ENCODE data around the gene EBF4. TPM values are rescaled to one million over a fixed set of nuclear protein-coding genes. Genes with fewer than 3 reads are reported as not detected.

EBF4 gene
- total RNA-seq, 2 experiments from 2014 or later = 1.5 to 4.4 TPM

DNA sequence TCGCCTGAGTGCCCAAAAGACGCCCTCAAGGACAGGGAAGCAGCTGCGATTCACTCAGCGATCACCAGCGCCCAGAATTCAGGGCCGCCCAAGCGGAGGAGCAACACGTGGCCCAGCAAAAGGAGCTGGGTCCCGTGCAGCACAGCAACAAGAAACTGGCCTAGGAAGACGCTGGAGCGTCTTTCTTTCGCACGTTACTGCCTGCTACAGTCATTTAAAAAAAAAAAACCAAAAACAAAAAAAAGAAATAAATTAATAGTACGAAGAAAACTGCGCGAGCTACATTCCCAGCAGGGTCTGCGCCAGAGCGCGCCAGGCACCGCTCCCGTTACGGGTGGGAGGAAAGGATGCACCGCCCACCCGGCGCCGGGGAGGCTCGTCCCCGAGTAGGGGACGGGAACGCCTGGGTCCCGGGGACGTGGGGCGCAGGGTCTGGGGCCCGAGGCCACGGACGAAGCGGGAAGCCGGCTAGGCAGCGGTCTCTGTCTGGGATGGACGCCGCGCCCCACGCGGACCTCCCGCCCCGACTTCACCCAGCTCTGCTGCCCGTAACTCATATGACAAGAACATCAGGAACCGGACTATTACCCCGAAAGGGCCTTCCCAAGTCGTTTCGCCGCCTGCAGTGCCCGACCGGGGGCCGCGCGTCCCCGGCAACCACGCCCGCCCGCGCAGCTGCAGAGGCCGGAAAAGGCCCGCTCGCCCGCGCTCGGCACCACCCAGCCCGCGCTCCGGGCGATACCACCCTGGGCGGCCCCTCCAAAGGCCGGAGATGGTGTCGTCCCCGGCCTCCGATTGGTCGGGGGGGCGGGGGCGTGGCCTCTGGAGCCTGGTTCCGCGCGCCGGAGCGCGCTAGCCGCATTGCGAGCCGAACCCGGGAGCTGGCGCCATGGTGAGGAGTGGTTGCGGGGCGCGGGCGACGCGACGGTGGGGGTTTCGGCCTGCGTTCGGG is 40.5 kb upstream of the EBF4 start, which contains the start of gene NOP56:
NOP56 (plus strand) TSS at position 861 of the 952 bp plus-strand sequence; CDS start at position 890, 29 bp downstream.
- ChIA-PET CTCF (ENCODE audit: unreplicated experiment) (no interaction called here), POLR2A (interaction anchor here (0.6 to 3.6 kb wide), 9 partner anchors 11 to 222 kb away, joined by 3 to 24 read pairs (median 5); partner anchors contain the start of genes IDH3B and SNRPB)
- Histone ChIP-seq H3K36me3 (ENCODE audit: insufficient read depth, low read length) (peaks cover 44% of the 10 kb centered on the region), H3K4me3 (ENCODE audit: low read depth, low read length, poor library complexity, severe bottlenecking) (peak within 1 kb of the TSS; percentile 93), H3K9me2 (ENCODE audit: insufficient read depth, low read length) (no peaks in the 10 kb centered on the region), H3K79me2 (ENCODE audit: insufficient read depth, low read depth, low read length) (peaks cover 45% of the 10 kb centered on the region), H3K27ac (ENCODE audit: low read depth, low read length, poor library complexity, severe bottlenecking) (peak within 1 kb of the TSS; percentile 88), H3K4me2 (ENCODE audit: low read length) (peak within 1 kb of the TSS; percentile 98), H2AFZ (ENCODE audit: low read length) (peak within 1 kb of the TSS; percentile 65), H4K20me1 (ENCODE audit: insufficient read depth, low read length) (peaks cover 36% of the 10 kb centered on the region), H3K9me3 (ENCODE audit: low read length) (no peaks in the 10 kb centered on the region), H3K4me1 (ENCODE audit: insufficient read depth, low read length, poor library complexity, severe bottlenecking) (peaks cover 27% of the 10 kb centered on the region)
- peak; percentile 94 for DNase-seq (ENCODE audit: low spot score)
- BruUV-seq (replicated peaks) = TSS peak; percentile 86
- intact Hi-C loops (cut with micrococcal nuclease; ENCODE audit: unreplicated experiment) = loop anchor here (1.0 to 10.0 kb wide), 5 partner anchors 182 to 1810 kb away; partner anchors contain the start of genes DDRGK1, ITPA, PTPRA and SNRPB
- TF ChIP-seq, protein P1, sequence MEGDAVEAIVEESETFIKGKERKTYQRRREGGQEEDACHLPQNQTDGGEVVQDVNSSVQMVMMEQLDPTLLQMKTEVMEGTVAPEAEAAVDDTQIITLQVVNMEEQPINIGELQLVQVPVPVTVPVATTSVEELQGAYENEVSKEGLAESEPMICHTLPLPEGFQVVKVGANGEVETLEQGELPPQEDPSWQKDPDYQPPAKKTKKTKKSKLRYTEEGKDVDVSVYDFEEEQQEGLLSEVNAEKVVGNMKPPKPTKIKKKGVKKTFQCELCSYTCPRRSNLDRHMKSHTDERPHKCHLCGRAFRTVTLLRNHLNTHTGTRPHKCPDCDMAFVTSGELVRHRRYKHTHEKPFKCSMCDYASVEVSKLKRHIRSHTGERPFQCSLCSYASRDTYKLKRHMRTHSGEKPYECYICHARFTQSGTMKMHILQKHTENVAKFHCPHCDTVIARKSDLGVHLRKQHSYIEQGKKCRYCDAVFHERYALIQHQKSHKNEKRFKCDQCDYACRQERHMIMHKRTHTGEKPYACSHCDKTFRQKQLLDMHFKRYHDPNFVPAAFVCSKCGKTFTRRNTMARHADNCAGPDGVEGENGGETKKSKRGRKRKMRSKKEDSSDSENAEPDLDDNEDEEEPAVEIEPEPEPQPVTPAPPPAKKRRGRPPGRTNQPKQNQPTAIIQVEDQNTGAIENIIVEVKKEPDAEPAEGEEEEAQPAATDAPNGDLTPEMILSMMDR (conservative IDR thresholded peaks at IDR 0.05; ENCODE audit: low read length) = no peak
- no peak for TF ChIP-seq EZH2phosphoT487 (IDR thresholded peaks at IDR 0.05; ENCODE audit: borderline replicate concordance, low read depth, low read length)

DNA sequence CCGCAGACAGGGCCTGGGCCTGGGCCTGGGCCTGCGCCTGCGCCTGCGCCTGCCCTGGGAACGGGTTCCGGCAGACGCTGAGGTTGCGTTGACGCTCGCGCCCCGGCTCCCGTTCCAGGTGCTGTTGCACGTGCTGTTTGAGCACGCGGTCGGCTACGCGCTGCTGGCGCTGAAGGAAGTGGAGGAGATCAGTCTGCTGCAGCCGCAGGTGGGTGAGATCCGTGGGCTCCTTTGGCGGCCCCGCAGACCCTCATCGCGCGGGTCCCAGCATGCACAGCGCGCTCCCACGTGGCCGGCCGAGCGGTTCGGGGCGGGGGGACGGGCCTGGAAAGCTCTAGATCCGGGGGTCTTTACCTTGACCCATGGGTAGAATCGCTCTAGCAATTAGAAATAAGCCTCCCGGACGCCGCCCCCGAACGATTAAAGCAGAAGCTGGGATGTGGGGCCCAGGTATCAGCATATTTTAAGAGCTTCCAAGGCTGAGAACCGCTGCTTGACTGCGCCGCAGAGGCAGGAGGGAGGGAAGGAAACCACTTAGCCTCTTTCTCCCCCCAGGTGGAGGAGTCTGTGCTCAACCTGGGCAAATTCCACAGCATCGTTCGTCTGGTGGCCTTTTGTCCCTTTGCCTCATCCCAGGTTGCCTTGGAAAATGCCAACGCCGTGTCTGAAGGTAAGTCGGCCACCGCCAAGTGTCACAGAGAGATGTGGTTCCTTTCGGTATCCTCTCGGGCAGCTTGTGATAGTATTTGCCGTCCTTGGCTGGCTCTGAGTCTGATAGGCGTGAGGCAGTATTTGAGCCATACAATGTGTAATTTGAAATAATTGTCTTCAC is 39.6 kb upstream of the EBF4 start:
- intact Hi-C loops (cut with micrococcal nuclease; ENCODE audit: unreplicated experiment) = loop anchor here (1.0 to 10.0 kb wide), 5 partner anchors 183 to 1811 kb away; partner anchors contain the start of genes DDRGK1, ITPA, PTPRA and SNRPB
- peaks cover 27% of the 10 kb centered on the region for H3K4me1 ChIP-seq (ENCODE audit: insufficient read depth, low read length, poor library complexity, severe bottlenecking)
- TF ChIP-seq EZH2phosphoT487 (IDR thresholded peaks at IDR 0.05; ENCODE audit: borderline replicate concordance, low read depth, low read length) = no peak
- TF ChIP-seq, protein P1 (conservative IDR thresholded peaks at IDR 0.05; ENCODE audit: low read length) = no peak
- ChIA-PET CTCF (ENCODE audit: unreplicated experiment) (no interaction called here), POLR2A (interaction anchor here (0.6 to 2.8 kb wide), 5 partner anchors 11 to 221 kb away, joined by 3 to 19 read pairs (median 6); partner anchors contain the start of gene IDH3B)
- H3K36me3 ChIP-seq (ENCODE audit: insufficient read depth, low read length) = peaks cover 53% of the 10 kb centered on the region
- H3K79me2 ChIP-seq (ENCODE audit: insufficient read depth, low read depth, low read length) = peaks cover 45% of the 10 kb centered on the region
- H4K20me1 ChIP-seq (ENCODE audit: insufficient read depth, low read length) = peaks cover 42% of the 10 kb centered on the region
- H3K9me3 ChIP-seq (ENCODE audit: low read length) = no peaks in the 10 kb centered on the region
- no peak overlapping the region for H2AFZ ChIP-seq (ENCODE audit: low read length)
- no TSS peak for BruUV-seq (replicated peaks)
- H3K27ac ChIP-seq (ENCODE audit: low read depth, low read length, poor library complexity, severe bottlenecking) = peak overlapping the region; percentile 88
- peak overlapping the region; percentile 98 for H3K4me2 ChIP-seq (ENCODE audit: low read length)
- no peaks in the 10 kb centered on the region for H3K9me2 ChIP-seq (ENCODE audit: insufficient read depth, low read length)
- peak; percentile 88 for DNase-seq (ENCODE audit: low spot score)
- H3K4me3 ChIP-seq (ENCODE audit: low read depth, low read length, poor library complexity, severe bottlenecking) = peak overlapping the region; percentile 93
